LNCaP clone FGC (cell line): ENCODE measurements around the gene CDC42BPG.

Experiments
- DNase-seq: peaks from one replicate; pipeline ENCODE4 v3.0.0-alpha.2; 2011; ENCODE audit warnings: low read depth
- H3K4me3 ChIP-seq: 2 replicates; pipeline ENCODE4 v1.5.1; 2011; ENCODE audit warnings: mild to moderate bottlenecking, low read depth, low read length, control low read depth
- TF ChIP-seq, protein P1 (sequence below): IDR thresholded peaks from 2 replicates; pipeline ENCODE4 v1.5.1; 2012; ENCODE audit warnings: mild to moderate bottlenecking; ENCODE audit not compliant: control insufficient read depth, insufficient read depth; ENCODE audit errors: extremely low read depth

The CDC42BPG gene

GRCh38 chr11:64835616-64836447 lies 8.6 kb downstream of the CDC42BPG start:
- DNase-seq = no peak
- no peak overlapping the region for H3K4me3 ChIP-seq
- TF ChIP-seq, protein P1, sequence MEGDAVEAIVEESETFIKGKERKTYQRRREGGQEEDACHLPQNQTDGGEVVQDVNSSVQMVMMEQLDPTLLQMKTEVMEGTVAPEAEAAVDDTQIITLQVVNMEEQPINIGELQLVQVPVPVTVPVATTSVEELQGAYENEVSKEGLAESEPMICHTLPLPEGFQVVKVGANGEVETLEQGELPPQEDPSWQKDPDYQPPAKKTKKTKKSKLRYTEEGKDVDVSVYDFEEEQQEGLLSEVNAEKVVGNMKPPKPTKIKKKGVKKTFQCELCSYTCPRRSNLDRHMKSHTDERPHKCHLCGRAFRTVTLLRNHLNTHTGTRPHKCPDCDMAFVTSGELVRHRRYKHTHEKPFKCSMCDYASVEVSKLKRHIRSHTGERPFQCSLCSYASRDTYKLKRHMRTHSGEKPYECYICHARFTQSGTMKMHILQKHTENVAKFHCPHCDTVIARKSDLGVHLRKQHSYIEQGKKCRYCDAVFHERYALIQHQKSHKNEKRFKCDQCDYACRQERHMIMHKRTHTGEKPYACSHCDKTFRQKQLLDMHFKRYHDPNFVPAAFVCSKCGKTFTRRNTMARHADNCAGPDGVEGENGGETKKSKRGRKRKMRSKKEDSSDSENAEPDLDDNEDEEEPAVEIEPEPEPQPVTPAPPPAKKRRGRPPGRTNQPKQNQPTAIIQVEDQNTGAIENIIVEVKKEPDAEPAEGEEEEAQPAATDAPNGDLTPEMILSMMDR = no peak

- TF ChIP-seq, protein P1 = no peak
- H3K4me3 ChIP-seq = no peak overlapping the region
- DNase-seq = no peak
Observed at GRCh38 chr11:64834723-64835615, 9.5 kb downstream of the CDC42BPG start.

GRCh38 chr11:64834031-64834722 lies 10.3 kb downstream of the CDC42BPG start:
- DNase-seq = no peak
- H3K4me3 ChIP-seq = no peak overlapping the region
- TF ChIP-seq, protein P1 = no peak

DNA sequence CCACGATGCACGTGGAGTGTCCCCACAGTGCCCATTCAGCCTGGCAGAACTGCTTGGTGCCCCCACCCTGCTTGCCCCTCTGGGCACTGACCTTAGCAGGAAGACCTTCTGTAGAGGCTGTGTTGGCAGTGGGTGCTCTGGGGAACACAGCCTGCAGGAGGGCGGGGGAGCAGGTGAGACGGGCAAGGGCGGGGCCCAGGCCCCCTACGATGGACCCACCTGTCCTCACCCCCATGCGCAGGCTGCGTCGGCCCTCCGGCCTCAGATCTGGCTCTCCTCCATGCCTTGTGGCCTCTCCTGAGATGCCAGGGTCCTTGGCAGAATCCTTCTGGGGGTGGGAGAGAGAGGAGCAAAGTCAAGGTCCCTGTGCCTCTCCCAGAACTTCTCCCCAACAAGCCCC lies 10.9 kb downstream of the CDC42BPG start:
- H3K4me3 ChIP-seq = no peak overlapping the region
- no peak for DNase-seq
- TF ChIP-seq, protein P1 = no peak

- no peak overlapping the region for H3K4me3 ChIP-seq
- TF ChIP-seq, protein P1 = no peak
- DNase-seq = no peak
Observed at GRCh38 chr11:64833198-64833502, 11.3 kb downstream of the CDC42BPG start.

- TF ChIP-seq, protein P1 = no peak
- DNase-seq = no peak
- no peak overlapping the region for H3K4me3 ChIP-seq
Observed at GRCh38 chr11:64832467-64833197, 11.8 kb downstream of the CDC42BPG start.
